Measurements from ENCODE around the gene NFAT5. TPM values are rescaled to one million over a fixed set of nuclear protein-coding genes. Genes with fewer than 3 reads are reported as not detected.

Gene NFAT5
- total RNA-seq, 1 donor from 2014 or later: 48.9 TPM

DNA sequence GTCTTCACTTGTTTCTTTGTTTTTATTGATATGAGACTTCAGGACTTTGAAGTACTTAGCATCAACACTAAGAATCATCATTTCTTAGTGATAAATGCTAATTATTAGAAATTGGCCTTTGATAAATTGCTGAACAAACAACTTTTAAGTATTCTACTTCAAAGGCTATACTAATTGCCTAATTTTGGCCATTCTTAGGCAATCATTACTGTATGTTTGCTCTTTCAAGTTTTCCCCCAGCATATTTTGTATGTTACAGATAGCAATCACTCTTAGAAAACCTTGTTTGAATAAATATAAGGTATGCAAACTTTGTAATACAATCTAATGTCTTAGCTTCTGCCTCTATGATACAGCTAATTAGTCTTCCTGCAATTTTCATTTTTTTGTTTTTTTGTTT, 114.6 kb downstream of the NFAT5 start:
- Histone ChIP-seq H3K9me3 (no peaks in the 10 kb centered on the region), H3K36me3 (peaks cover 25 to 82% of the 10 kb centered on the region in 2 donors), H3K4me1 (no peaks in the 10 kb centered on the region), H3K4me3 (no peak overlapping the region), H3K27me3 (no peaks in the 10 kb centered on the region), H3K27ac (no peak overlapping the region)
- no peak for TF ChIP-seq CTCF (IDR thresholded peaks at IDR 0.05)
- intact Hi-C loops (cut with DNase I): no loop called here
- DNase-seq (ENCODE audit: low spot score in 2 of 2): no peak

GRCh38 chr16:69688589-69688988, 122.8 kb downstream of the NFAT5 start:
- Histone ChIP-seq H3K27ac (no peak overlapping the region), H3K9me3 (no peaks in the 10 kb centered on the region), H3K27me3 (no peaks in the 10 kb centered on the region), H3K4me1 (no peaks in the 10 kb centered on the region), H3K36me3 (peaks cover 36 to 55% of the 10 kb centered on the region in 2 donors), H3K4me3 (no peak overlapping the region)
- DNase-seq (ENCODE audit: low spot score in 2 of 2): no peak
- no peak for TF ChIP-seq CTCF (IDR thresholded peaks at IDR 0.05)
- intact Hi-C loops (cut with DNase I): no loop called here

DNA sequence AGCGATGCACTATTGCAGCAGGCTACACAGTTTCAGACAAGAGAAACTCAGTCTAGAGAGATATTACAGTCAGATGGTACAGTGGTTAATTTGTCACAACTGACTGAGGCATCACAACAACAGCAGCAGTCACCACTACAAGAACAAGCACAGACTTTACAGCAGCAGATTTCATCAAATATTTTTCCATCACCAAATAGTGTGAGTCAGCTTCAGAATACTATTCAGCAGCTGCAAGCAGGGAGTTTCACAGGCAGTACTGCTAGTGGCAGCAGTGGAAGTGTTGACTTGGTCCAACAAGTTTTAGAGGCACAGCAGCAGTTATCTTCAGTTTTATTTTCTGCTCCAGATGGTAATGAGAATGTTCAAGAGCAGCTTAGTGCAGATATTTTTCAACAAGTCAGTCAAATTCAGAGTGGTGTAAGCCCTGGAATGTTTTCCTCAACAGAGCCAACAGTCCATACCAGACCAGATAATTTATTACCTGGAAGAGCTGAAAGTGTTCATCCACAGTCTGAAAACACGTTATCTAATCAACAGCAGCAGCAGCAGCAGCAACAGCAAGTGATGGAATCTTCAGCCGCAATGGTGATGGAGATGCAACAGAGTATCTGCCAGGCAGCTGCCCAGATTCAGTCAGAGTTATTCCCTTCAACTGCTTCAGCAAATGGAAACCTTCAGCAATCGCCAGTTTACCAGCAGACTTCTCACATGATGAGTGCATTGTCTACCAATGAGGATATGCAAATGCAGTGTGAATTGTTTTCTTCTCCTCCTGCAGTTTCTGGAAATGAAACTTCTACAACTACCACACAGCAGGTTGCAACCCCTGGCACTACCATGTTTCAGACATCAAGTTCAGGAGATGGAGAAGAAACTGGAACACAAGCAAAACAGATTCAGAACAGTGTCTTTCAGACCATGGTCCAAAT, 126.5 kb downstream of the NFAT5 start:
- Histone ChIP-seq H3K9me3 (no peaks in the 10 kb centered on the region), H3K4me3 (no peak overlapping the region), H3K27me3 (no peaks in the 10 kb centered on the region), H3K27ac (no peak overlapping the region), H3K4me1 (no peaks in the 10 kb centered on the region), H3K36me3 (peaks cover 51 to 71% of the 10 kb centered on the region in 2 donors)
- no peak for DNase-seq (ENCODE audit: low spot score in 2 of 2)
- TF ChIP-seq CTCF (IDR thresholded peaks at IDR 0.05): no peak
- intact Hi-C loops (cut with DNase I): no loop called here

DNA sequence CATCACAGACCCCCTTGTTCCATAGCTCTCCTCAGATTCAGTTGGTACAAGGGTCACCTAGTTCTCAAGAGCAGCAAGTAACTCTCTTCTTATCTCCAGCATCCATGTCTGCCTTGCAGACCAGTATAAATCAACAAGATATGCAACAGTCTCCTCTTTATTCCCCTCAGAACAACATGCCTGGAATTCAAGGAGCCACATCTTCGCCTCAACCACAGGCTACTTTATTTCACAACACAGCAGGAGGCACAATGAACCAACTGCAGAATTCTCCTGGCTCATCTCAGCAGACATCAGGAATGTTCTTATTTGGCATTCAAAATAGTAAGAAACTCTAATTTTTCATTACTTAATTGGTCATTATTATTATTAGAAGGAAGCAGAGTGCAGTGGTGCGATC, 128.2 kb downstream of the NFAT5 start:
- H3K4me3 ChIP-seq: no peak overlapping the region
- no peak for TF ChIP-seq CTCF (IDR thresholded peaks at IDR 0.05)
- H3K27ac ChIP-seq: no peak overlapping the region
- DNase-seq (ENCODE audit: low spot score in 2 of 2): no peak
- intact Hi-C loops (cut with DNase I): no loop called here
- H3K27me3 ChIP-seq: no peaks in the 10 kb centered on the region
- peaks cover 54 to 72% of the 10 kb centered on the region in 2 donors for H3K36me3 ChIP-seq
- H3K4me1 ChIP-seq: no peaks in the 10 kb centered on the region
- no peaks in the 10 kb centered on the region for H3K9me3 ChIP-seq

DNA sequence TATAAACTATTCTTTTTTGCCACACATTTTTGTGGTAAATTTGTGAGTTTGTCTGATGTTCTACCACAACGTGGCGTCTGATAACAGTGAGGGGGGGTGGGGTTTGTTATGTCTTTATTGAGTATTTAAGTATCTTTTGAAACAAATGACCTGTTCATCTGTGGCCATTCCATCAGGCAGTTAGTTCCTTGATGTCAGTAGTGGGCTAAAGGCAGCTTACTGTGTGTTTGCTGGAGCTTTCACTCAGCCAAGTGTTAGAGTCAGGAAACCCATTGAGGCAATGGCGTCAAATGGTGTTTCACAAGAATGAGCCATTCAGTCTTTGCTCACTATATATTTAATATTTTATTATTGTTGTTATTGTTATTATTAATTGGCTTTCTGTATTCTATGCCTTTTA, 132.6 kb downstream of the NFAT5 start:
- H3K9me3 ChIP-seq: no peaks in the 10 kb centered on the region
- no peak overlapping the region for H3K4me3 ChIP-seq
- H3K4me1 ChIP-seq: no peaks in the 10 kb centered on the region
- H3K27ac ChIP-seq: no peak overlapping the region
- H3K27me3 ChIP-seq: no peaks in the 10 kb centered on the region
- intact Hi-C loops (cut with DNase I): no loop called here
- DNase-seq (ENCODE audit: low spot score in 2 of 2): no peak
- H3K36me3 ChIP-seq: peaks cover 30 to 42% of the 10 kb centered on the region in 2 donors
- no peak for TF ChIP-seq CTCF (IDR thresholded peaks at IDR 0.05)
